ENCODE measurements around the gene SLPI. TPM values are rescaled to one million over a fixed set of nuclear protein-coding genes. Genes with fewer than 3 reads are reported as not detected.

Gene SLPI
- total and polyA plus RNA-seq, 2 of the 13 experiments (the other 11 are each of a cell fraction or from before 2014, with no cell fraction given): 0.13 TPM; not detected in 1

- TF ChIP-seq ATF7 (IDR thresholded peaks at IDR 0.05) (no peak), ATF7 (CRISPR knock-in tag; IDR thresholded peaks at IDR 0.05) (no peak), ERF (CRISPR knock-in tag; IDR thresholded peaks at IDR 0.05) (no peak), EED (CRISPR knock-in tag; IDR thresholded peaks at IDR 0.05) (no peak)
These were observed 44.4 kb downstream of the SLPI start (continued) for GRCh38 chr20:45209924-45210323.

- 0 out of 5 replicates have a peak, but pooled peaks cover 0 to 6% of the 10 kb centered on the region in 2 experiments for H3K27me3 ChIP-seq (ENCODE audit: control insufficient read depth in 1 of 2, insufficient read depth in 2 of 2, low read length in 2 of 2)
- POLR2A ChIA-PET: no interaction called here
- H4K20me1 ChIP-seq (ENCODE audit: insufficient read depth, low read length): no peaks in the 10 kb centered on the region
- FAIRE-seq (no peak), ATAC-seq (no peak), DNase-seq (ENCODE audit: low spot score) (no peak)
- no peak within 1 kb of the TSS for H3K4me2 ChIP-seq (ENCODE audit: low read depth, low read length)
- no peaks in the 10 kb centered on the region for H3K4me1 ChIP-seq (ENCODE audit: insufficient read depth, low read length)
- H3K27ac ChIP-seq (ENCODE audit: extremely low read length, insufficient read depth, low read length): no peak within 1 kb of the TSS
- WGBS (ENCODE audit: low lambda C conversion rate): 4% methylated on average over 1 of the region's 1 CpG
- no peaks in the 10 kb centered on the region for H3K9me3 ChIP-seq (ENCODE audit: low read length)
- H3K36me3 ChIP-seq (replicated peaks in 1 of 2; ENCODE audit: control insufficient read depth in 1 of 2, insufficient read depth in 2 of 2, low read length in 2 of 2): no peaks in the 10 kb centered on the region
- CTCF ChIA-PET (ENCODE audit: low intra/inter-chr PET ratio, low total read pairs): no interaction called here
- TF ChIP-seq ARID4A (CRISPR knock-in tag; IDR thresholded peaks at IDR 0.05; ENCODE audit: borderline replicate concordance) (no peak), ZZZ3 (CRISPR knock-in tag; IDR thresholded peaks at IDR 0.05; ENCODE audit: borderline replicate concordance) (no peak), SUZ12 (IDR thresholded peaks at IDR 0.05; ENCODE audit: low read depth, low read length) (no peak), ZBTB33 (CRISPR knock-in tag; IDR thresholded peaks at IDR 0.05) (no peak), TFAP4 (IDR thresholded peaks at IDR 0.05; ENCODE audit: borderline replicate concordance, low read depth) (no peak), FOXO1 (CRISPR knock-in tag; IDR thresholded peaks at IDR 0.05) (no peak), HIC2 (CRISPR knock-in tag; IDR thresholded peaks at IDR 0.05; ENCODE audit: low read depth) (no peak)
- H3K9ac ChIP-seq (ENCODE audit: insufficient read depth, low read depth, low read length): no peak within 1 kb of the TSS
- no peaks in the 10 kb centered on the region for H3K79me2 ChIP-seq (ENCODE audit: insufficient read depth, low read length)
- in situ Hi-C loops (cut with HindIII; ENCODE audit: extremely low pct_ligation_motif_present, low pct_unique_long_range_greater_than_20kb) (no loop called here), intact Hi-C loops (cut with micrococcal nuclease; ENCODE audit: unreplicated experiment) (no loop called here)
- H2AFZ ChIP-seq (ENCODE audit: low read length): no peak within 1 kb of the TSS
- BruUV-seq (replicated peaks): no TSS peak
- no peak within 1 kb of the TSS for H3K4me3 ChIP-seq (replicated peaks in 1 of 3; ENCODE audit: insufficient read depth in 1 of 3, low read depth in 2 of 3, low read length in 3 of 3)
These were observed 47.6 kb downstream of the SLPI start, which contains the start of gene SEMG1 for GRCh38 chr20:45206725-45207124. SEMG1 (plus strand) TSS chr20:45207033; CDS start chr20:45207054, 21 bp downstream.
